Measurements from ENCODE around the gene DYNC2I2.
"Not testable (repeated sequence)": the region's sequence is repeated elsewhere in the genome, so short reads cannot be mapped to it uniquely, and the experiment has no call there.

The DYNC2I2 gene

DNA sequence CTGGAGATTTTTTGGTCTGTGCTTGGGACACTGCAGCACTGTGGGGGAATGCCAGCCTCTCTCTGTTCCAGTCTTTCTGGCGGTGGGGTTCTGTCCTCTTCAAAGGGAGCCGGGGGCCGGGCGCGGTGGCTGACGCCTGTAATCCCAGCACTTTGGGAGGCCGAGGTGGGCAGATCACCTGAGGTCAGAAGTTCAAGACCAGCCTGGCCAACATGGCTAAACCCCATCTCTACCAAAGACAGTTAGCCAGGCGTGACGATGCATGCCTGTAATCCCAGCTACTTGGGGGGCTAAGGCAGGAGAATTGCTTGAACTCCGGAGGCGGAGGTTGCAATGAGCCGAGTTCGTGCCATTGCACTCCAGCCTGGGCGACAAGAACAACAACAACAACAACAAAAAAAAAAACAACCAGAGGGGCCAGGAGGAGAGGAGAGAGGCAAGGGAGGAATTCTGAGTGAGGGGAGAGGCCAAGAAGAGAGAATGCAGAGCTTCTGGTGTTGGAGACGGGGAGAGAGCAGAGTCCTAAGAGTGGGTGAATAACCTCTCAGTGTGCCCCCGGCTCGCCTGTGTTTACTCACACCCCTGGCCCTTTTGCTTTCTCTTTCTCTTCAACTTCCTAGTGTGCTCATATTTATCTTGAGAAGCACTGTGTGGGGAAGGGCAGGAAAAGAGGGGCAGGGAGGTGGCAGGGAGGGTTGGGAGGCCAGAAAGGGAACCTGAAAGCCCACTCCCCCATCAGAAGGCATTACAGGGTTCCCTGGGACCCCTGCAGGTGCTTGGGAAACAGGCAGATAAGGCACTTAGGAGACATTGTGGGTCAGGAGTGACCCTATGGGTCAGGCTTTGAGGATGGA, 29.2 kb upstream of the DYNC2I2 start:
- DNase-seq: peak; percentile 76

DNA sequence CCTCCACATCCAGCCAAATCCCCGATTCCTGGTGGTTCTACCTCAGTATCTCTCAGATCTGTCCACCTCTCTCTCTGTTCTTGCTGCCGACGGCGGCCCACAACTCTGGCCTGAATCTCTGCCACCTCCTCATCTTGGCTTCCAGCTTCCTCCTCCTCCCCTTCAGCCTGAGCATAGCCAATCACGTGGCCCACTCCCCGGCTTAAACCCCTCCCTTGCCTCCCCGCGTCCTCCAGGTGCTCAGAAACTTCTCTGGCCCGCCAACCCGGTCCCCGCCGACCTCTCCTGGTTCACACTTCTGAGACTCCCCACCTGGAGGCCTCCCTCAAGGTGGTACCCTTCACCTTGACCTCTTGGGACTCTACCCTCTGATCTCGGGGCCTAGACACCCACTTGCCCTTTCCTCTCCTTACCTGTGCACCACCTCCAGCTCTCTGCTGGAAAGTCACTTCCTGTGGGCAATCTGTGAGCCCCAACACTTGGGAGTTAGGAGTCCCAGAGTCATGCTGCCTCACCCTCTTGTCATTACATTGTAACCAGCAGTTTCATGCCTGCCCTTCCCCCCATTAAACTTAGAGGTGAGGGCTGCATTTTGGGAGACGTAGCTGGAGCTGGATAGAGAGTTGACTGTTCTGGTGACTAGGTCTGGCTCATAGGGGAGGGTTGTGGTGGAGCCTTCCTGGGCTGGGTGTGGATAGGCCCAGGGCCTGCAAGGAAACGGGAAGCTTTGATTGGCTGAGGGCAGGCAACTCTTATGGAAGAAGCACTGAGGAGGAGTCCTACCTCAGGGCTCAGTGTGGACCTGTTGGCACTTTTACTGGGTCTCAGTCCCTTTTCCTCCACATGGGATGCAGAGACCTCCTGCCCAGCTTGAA, 27.9 kb upstream of the DYNC2I2 start:
- peak; percentile 82 for DNase-seq

DNA sequence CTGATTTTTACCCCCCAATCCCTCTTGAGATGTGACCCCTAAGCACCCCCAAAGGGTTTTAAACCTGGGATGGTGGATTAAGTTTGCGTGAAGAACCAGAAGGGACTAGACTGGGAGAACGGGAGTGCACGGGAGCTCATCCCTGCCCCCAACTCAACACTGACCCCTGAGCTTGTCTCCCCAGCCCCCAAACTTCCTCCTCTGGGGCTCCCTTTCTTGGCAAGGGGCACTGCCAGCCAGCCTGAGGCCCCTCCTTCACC, 27.3 kb upstream of the DYNC2I2 start:
- DNase-seq: no peak

DNA sequence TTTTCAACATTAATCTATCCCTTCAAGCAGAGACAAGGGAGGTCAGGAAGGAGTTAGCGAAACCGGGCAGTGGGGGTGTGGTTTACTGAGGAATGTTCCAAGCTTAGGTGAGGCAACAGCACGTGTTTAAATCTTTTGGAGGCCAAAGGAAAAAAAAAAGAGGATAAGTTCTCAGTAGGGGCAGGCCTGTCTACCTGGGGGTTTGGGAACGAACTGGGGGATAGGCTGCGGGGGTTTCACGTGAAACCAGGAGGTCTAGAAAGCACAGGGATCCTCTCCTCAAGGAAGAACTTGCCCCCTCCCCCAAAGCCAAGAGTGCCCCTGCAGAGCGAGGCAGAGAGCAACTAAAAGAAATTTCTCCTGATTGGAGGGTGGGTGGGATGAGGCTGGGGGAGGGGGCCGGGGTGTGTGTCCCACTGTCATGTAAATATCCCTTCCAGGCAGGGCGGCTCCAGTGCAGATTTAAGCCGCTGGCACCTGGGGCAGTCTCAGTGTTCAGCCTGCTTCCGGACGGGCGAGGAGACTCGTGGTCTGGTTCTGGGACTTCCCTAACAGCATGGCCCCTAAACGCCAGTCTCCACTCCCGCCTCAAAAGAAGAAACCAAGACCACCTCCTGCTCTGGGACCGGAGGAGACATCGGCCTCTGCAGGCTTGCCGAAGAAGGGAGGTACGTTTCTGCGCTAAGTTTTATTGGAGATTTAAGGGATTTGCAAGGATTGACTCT, 26.9 kb upstream of the DYNC2I2 start:
- DNase-seq: peak; percentile 63

DNA sequence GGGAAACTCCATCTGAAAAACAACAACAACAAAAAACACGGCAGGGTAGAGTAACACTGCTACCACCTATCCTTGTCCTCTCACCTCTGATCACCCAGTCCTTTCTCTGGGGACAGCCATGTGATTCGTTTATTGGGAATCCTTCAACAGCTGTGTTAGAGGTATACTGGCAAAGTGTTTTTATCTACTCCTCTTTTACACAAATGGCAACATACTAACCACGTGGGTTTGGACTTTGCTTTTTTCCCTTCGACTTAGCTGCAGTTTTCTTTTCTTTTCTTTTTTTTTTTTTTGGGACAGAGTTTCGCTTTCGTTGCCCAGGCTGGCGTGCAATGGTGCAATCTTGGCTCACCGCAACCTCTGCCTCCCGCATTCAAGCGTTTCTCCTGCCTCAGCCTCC, 21.1 kb upstream of the DYNC2I2 start:
- no peak for DNase-seq

DNA sequence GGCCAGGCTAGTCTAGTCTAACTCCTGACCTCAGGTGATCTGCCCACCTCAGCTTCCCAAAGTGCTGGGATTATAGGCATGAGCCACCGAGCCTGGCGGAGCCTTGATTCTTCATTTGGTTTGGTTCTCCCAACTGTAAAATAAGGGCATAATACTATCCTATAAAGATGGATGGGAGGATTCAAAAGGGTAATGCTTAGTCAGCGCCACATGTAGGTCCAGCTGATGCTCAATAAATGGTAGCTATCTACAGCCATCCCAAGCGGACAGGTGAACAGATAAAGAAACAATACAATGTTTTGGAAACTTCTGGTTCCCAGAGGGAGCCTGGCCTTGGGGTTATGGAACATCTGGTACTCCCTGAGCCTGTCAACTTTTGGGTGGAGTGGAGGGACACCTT, 18.7 kb upstream of the DYNC2I2 start:
- no peak for DNase-seq

DNA sequence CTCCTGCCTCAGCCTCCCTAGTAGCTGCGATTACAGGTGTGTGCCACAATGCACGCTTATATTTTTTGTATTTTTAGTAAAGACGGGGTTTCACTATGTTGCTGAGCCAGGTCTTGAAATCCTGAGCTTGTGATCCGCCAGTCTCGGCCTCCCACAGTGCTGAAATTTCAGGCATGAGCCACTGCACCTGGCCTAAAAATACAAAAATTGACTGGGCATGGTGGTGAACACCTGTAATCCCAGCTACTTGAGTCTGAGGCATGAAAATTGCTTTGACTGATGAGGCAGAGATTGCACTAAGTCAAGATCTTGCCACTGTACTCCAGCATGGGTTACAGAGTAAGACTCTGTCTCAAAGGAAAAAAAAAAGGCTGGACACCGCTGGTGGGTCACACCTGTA, 13.1 kb upstream of the DYNC2I2 start:
- DNase-seq: no peak

DNA sequence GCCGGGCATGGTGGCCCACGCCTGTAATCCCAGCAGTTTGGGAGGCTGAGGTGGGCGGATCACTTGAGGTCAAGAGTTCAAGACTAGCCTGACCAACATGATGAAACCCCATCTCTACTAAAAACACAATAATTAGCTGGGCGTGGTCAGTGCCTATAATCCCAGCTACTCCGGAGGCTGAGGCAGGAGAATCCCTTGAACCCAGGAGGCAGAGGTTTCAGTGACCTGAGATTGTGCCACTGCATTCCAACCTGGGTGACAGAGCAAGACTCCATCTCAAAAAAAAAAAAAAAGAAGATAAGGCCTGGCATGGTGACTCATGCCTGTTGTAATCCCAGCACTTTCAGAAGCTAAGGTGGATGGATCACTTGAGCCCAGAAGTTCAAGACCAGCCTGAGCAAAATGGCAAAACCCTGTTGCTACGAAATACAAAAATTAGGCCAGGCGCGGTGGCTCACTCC, 9.9 kb upstream of the DYNC2I2 start:
- DNase-seq: not testable (repeated sequence)

DNA sequence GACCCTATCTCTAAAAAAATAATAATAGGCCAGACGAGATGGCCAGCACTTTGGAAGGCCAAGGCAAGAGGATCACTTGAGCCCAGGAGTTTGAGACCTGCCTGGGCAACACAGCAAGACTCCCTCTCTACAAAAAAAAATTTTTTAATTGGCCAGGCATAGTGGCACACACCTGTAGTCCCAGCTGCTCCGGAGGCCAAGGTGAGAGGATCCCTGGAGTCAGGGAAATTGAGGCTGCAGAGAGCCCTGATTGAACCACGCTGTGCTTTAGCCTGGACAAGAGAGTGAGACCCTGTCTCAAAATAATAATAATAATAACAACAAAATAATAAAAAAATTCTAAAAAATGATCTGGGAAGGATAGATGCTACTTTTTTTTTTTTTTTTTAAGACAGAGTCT, 1.1 kb upstream of the DYNC2I2 start:
- DNase-seq: no peak

DNA sequence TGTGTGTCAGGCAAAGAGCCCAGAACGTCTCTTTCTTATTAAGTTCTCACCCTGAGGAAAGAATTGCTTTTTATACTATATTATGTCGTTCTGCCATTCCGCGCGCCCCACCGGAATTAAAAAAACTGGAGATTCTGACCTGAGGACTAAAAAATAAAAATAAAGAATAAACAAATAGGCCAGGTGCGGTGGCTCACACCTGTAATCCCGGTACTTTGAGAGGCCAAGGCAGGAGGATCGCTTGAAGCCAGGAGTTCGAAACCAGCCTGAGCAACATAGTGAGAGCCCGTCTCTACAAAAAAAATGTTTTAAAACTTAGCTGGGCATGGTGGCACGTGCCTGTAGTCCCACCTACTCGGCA, 677 bp upstream of the DYNC2I2 start:
- DNase-seq: no peak

DNA sequence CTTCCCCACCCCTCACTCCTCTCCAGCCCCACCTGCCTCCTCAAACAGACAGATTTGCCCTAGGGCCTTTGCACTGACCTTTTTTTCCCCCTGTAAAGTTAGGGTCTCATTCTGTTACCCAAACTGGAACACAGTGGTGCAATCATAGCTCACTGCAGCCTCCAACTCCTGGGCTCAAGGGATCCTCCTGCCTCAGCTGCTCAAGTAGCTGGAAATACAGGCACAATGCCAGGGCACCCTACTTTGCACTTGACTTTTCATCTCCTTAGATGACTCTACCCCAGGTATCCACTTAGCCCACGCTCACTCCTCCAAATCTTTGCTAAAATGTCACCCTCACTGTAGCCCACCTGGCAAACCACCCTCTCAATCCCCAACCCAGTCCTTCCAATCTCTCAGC, 2.2 kb downstream of the DYNC2I2 start:
- no peak for DNase-seq

DNA sequence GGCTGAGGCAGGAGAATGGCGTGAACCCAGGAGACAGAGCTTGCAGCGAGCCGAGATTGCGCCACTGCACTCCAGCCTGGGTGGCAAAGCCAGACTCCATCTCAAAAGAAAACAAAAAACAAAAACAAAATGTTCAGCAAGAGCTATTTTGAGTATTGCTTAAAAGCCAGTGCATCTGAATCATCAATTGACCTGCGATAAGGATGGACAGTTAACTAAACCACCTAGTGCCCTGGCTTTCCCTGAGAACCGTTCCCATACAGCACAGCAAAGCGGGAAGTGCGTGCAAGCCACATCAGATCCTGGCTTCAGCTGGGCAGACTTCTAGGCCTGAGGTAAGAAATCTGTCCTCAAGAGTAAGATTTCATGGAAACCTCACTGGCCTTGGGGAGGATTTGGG, 2.7 kb downstream of the DYNC2I2 start:
- no peak for DNase-seq

DNA sequence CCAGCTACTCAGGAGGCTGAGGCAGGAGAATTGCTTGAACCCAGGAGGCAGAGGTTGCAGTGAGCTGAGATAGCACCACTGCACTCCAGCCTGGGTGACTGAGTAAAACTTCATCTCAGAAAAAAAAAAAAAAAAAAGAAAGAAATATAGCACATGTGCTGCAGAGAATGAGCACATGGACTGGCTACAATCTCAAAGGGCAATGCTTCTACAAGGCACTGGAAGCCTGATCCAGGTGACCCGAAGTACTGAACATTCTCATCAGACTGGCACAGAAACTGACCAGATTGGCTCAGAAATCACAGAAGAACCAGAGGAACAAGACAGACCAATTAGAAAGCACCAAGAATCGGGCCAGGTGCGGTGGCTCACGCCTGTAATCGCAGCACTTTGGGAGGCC, 4.8 kb downstream of the DYNC2I2 start:
- no peak for DNase-seq

DNA sequence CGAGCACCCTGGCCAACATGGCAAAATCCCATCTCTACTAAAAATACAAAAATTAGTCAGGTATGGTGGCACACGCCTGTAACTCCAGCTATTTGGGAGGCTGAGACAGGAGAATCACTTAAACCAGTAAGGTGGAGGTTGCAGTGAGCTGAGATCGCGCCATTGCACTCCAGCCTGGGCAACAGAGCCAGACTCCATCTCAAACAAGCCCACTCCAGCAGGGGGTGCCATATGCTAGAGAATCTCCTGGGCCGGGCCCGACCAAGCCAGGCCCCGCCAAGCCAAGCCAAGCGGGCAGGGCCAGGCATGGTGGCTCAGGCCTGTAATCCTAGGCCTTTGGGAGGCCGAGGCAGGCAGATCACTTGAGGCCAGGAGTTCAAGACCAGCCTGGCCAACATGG, 8.4 kb downstream of the DYNC2I2 start:
- peak; percentile 74 for DNase-seq

DNA sequence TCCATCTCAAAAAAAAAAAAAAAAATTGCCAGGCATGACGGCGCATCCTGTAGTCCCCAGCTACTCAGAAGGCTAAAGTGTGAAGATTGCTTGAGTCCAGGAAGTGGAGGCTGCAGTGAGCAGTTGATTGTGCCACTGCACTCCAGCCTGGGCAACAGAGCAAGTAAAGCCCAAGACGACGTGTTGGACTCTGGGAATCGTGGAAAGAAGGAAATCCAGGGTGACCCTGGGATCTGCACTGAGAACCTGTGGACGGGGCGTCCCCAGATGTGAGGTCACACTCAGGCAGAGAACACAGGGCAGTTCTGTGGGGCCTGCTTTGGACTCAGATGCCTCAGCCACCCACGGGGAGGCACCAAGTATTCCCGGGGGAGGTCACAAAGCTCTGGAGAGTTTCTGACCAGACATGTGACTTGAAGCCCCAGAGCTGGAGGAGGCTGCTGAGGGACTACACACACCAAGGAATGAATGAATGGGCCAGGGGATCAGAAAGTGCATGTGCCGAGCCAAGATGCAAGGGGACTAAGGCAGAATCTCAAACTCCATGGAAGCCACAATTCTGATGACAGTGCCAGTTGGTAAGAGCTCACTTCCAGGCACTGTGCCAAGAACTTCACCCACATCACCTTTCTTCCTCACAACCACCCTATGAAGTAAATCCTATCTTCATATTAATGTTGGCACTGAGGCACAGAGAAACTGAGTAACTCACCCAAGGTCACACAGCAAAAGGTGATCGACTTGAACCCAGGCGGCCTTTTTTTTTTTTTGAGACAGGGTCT, 12.9 kb downstream of the DYNC2I2 start:
- peak; percentile 50 for DNase-seq

DNA sequence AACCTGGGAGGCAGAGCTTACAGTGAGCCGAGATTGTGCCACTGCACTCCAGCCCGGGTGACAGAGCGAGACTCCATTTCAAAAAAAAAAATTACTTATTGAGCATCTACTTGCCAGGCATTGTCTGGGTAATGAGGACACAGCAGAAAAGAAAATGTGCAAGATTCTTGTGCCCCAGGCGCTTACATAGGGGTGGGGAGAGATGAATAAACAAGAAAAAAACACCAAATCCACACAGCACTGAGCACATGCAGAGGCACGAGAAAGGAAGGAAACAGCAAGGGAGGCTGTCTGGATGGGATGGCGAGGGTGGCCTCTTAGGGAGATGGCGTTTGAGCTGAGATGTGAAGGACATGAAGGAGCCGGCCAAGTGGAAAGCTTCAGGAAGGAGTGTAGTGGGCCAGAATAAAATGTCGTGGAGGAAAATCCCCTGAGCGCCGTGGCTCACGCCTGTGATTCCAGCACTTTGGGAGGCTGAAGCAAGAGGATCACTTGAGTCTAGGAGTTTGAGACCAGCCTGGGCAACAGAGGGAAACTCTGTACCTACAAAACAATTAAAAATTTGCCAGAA, 13.9 kb downstream of the DYNC2I2 start:
- DNase-seq: no peak

DNA sequence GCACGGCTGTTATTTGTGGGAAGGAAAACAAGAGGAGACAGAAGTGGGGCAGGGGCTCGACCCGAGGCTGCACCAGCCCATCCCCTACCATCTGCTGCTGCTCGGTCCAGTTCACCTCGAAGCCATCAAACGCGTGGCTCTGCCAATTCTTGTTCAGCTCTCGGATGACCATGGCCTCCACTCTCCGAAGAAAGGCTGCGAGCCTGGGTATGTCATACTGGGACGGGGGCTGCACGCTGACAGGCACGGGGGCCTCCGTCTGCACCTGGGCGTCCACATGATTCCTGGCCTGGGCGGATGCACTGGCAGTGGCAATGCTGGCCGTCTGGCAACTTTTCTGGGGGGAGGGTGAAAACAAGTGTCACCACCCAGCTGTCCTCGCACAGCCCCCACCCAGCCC, 16.0 kb downstream of the DYNC2I2 start:
- DNase-seq: no peak

DNA sequence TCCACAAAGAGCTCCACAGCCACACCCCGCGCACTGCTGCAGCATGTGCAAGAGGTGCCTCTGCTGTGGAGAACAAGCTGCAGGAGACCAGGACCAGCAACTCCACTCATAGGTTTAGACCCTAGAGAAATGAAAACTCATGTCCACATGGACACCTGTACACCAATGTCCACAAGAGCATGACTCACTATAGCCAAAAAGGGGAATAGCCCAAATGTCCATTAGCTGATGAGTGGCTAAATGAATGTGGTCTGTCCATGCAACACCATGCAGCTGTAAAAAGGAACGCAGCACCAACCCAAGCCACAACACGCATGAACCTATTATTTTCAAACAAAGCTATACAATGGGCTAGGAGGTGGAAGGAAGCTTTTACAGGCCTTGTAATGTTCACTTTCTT, 18.1 kb downstream of the DYNC2I2 start:
- DNase-seq: no peak

DNA sequence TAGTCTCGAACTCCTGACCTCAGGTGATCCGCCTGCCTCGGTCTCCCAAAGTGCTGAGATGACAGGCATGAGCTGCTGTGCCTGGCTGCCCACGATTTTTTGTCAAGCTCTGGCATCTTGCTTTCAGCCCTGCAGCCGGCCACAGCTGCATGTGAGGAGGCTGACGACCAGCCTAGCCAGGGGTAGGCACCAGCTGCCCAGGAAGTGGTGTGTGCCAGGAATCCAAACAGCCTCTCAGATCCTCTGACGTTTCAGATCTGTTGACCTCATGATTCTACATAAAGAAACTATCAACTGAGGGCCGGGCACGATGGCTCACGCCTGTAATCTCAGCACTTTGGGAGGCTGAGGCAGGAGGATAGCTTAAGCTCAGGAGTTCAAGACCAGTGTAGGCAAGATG, 19.0 kb downstream of the DYNC2I2 start:
- no peak for DNase-seq

DNA sequence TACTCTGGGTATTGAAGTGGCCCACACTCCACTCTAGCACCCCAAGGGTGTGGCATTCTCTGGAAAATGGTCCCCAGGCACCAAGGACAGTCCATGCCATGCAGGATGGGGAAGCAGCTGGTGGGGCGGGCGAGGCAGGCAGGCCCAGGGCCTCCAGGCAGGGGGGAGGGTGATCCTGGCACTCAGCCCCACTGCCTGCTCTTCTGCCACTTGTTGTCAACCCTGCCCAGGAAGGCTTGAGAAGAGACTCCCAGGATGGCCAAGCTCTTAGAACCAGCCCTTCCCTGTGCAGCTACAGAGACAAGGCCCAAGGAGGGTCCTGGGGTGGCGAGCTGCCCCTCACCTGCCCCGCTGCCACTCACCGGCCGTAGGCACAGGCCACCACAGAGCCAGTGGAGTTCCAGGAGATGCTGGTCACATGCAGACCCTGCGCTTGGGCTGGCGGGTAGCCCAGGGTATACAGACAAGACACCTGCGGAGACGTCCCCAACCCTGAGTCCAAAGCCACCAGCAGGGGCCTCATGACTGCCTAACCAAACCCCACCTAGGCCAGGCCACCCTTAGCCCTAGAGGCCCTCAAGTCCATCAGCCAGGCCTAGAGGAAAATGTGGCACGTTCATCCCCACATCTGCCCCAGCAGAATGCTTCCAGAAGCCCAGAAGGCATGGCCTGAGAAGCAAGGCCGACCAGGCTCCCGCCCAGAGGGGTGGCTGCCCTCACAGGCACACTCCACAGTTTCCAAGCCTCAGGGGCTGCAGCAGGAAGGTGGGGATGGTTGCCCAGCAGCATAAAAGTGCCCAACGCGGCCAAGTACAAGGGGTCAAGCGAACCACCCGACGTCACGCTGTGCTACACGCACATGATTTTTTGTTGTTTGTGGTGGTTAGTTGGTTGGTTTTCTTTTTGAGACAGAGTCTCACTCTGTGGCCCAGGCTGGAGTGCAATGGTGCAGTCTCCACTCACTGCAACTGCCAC, 19.8 kb downstream of the DYNC2I2 start:
- DNase-seq: no peak

DNA sequence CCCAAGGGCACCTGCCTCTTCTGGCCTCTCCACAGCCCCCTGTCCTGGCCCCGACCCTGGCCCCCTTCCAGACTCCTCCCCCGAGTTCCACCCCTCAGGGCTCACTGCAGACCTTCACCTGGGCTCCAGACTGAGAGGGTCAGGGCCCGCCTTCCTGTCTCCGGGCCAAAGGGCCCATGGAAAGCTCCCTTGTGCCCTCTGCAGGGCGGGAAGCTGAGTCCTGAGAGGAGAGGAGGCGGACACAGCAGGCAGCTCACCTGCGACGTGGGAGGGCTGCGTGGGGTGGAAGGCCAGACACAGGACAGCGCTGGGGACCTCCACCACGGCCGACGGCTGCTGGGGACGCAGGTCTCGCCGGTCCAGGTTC, 20.6 kb downstream of the DYNC2I2 start:
- DNase-seq: no peak

Measured in hematopoietic multipotent progenitor cell treated with erythropoietin and hydrocortisone succinate and interleukin-3 and kit ligand, for 6 days (in vitro differentiated cells).